GM19397 (cell line): Measurements from ENCODE around the gene ANKRD13A.
"Not testable (repeated sequence)": the region's sequence is repeated elsewhere in the genome, so short reads cannot be mapped to it uniquely, and the experiment has no call there.

Experiments
- ATAC-seq: cut with Tn5 transposase; IDR thresholded peaks from one replicate; pipeline ENCODE4 v1.9.1; 2021; ENCODE audit warnings: mild to moderate bottlenecking, moderate library complexity; ENCODE audit not compliant: unreplicated experiment

ANKRD13A gene

GRCh38 chr12:110074089-110074488, 74.9 kb downstream of the ANKRD13A start:
- no peak for ATAC-seq

GRCh38 chr12:110075880-110076279, 76.7 kb downstream of the ANKRD13A start:
- ATAC-seq: no peak

- no peak for ATAC-seq
Measured at GRCh38 chr12:110077800-110078199, 78.6 kb downstream of the ANKRD13A start.

- ATAC-seq: peak; percentile 86
Measured at GRCh38 chr12:110079477-110080400, 80.5 kb downstream of the ANKRD13A start.

- no peak for ATAC-seq
Measured at GRCh38 chr12:110080410-110080809, 81.2 kb downstream of the ANKRD13A start.

GRCh38 chr12:110084314-110085015, 85.2 kb downstream of the ANKRD13A start:
- no peak for ATAC-seq

GRCh38 chr12:110088216-110088615, 89.0 kb downstream of the ANKRD13A start:
- ATAC-seq: not testable (repeated sequence)

GRCh38 chr12:110088936-110089335, 89.7 kb downstream of the ANKRD13A start:
- ATAC-seq: no peak
